ENCODE data around the gene PLEKHM3.

Gene PLEKHM3

DNA sequence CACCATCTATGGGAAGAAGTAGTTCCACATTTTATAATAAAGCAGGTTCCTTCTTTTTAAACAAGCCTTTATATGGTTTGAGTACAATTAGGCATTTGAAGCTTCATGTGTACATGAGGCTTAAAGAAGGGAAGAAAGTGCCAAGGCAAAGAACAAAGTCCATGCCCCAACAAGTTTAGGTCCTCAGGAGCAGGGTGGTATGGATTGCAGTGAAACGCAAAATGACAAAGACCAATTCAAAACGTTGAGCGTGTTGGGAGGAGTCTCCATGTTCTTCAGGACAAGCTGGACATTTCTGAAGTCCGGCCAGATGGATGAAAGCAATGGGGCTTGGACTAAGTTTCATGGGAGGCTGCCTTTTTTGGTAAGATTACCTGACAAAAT, 176.8 kb downstream of the PLEKHM3 start:
- in situ Hi-C loops (cut with MboI; ENCODE audit: low pct_unique_long_range_greater_than_20kb, low sequenced_read_pairs): no loop called here
- peak; percentile 9 for DNase-seq

DNA sequence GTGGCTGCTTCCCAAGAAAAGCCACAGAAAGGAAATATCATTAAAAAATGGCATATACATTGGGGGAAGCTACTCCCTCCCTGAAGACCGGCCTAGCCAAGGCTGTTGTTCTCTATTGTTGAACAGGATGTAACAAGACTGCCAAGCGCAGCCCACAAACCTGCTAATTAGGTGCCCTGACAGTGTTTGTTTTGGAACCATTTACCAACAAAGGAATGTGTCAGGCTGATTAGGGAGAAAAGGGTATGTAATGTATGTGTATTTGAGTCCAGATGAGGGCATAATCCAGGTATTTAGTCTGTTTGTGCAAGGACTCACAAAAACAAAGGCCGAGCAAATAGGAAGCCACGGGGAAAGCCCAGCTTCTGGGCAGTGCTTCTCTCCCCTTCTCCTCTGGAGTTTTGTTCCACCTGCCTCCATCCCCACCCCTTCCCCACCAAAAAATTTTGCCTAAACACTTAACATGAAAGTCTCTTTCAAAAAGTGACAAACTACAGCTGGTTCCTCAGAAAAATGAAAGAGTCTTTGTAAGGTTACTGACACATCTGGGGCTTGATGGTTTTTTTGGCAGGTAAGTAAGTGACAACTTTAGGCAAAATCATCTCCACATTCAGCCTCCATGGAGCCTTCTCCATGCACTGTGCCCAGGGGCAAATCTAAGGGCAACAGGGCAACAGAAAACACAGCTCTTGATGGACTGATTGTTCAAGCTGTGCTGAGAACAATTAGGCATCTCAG, 177.4 kb downstream of the PLEKHM3 start:
- in situ Hi-C loops (cut with MboI; ENCODE audit: low pct_unique_long_range_greater_than_20kb, low sequenced_read_pairs): no loop called here
- DNase-seq: peak; percentile 87

GRCh38 chr2:207847098-207847806, 178.1 kb downstream of the PLEKHM3 start:
- DNase-seq: no peak
- in situ Hi-C loops (cut with MboI; ENCODE audit: low pct_unique_long_range_greater_than_20kb, low sequenced_read_pairs): no loop called here

GRCh38 chr2:207845202-207845864, 180.0 kb downstream of the PLEKHM3 start:
- no peak for DNase-seq
- in situ Hi-C loops (cut with MboI; ENCODE audit: low pct_unique_long_range_greater_than_20kb, low sequenced_read_pairs): no loop called here

DNA sequence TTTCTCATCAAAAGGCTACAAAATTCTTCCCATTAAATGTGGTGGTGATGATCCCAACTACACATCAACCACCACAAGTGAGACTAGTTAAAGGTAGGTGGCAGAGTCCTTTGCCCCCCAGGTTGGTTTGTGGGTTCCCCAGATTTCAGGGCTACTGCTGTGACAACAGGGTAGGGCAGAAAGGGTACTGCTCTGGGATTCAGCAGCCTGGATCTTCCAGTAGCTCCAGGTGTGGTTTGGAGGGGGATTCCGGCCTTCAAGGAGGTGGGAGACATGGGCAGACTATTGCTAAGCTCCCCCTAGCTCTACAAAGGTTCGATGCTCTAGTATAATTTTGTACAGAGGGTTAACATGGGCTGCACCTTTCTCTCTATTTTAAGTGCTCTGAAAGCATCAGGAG, 180.7 kb downstream of the PLEKHM3 start:
- no peak for DNase-seq
- in situ Hi-C loops (cut with MboI; ENCODE audit: low pct_unique_long_range_greater_than_20kb, low sequenced_read_pairs): no loop called here

DNA sequence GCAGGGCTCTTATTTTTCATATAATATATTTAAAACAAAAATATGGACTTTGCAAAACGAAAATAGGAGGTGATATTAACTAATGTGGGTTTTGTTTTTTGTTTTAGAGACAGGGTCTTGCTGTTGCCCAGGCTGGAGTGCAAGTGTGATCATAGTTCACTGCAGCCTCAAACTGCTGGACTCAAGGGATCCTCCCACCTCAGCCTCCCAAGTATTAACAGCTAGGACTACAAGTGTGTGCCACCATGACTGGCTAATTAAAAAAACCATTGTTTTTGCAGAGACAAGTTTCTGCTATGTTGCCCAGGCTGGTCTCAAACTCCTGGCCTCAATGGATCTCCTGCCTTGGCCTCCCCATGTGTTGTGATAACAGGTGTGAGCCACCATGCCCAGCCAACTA, 185.2 kb downstream of the PLEKHM3 start:
- in situ Hi-C loops (cut with MboI; ENCODE audit: low pct_unique_long_range_greater_than_20kb, low sequenced_read_pairs): no loop called here
- DNase-seq: no peak

- no peak for DNase-seq
- in situ Hi-C loops (cut with MboI; ENCODE audit: low pct_unique_long_range_greater_than_20kb, low sequenced_read_pairs): no loop called here
Observed at GRCh38 chr2:207839575-207839974, 185.8 kb downstream of the PLEKHM3 start.

GRCh38 chr2:207839028-207839427, 186.3 kb downstream of the PLEKHM3 start:
- in situ Hi-C loops (cut with MboI; ENCODE audit: low pct_unique_long_range_greater_than_20kb, low sequenced_read_pairs): no loop called here

GRCh38 chr2:207836521-207837133, 188.7 kb downstream of the PLEKHM3 start:
- no peak for DNase-seq

More at GRCh38 chr2:207839028-207839427, 186.3 kb downstream of the PLEKHM3 start:
- DNase-seq: no peak

GRCh38 chr2:207835805-207836204, 189.5 kb downstream of the PLEKHM3 start:
- in situ Hi-C loops (cut with MboI; ENCODE audit: low pct_unique_long_range_greater_than_20kb, low sequenced_read_pairs): no loop called here
- no peak for DNase-seq

More at GRCh38 chr2:207836521-207837133, 188.7 kb downstream of the PLEKHM3 start:
- in situ Hi-C loops (cut with MboI; ENCODE audit: low pct_unique_long_range_greater_than_20kb, low sequenced_read_pairs): no loop called here

GRCh38 chr2:207833251-207833751, 192.0 kb downstream of the PLEKHM3 start:
- in situ Hi-C loops (cut with MboI; ENCODE audit: low pct_unique_long_range_greater_than_20kb, low sequenced_read_pairs): no loop called here
- DNase-seq: no peak

DNA sequence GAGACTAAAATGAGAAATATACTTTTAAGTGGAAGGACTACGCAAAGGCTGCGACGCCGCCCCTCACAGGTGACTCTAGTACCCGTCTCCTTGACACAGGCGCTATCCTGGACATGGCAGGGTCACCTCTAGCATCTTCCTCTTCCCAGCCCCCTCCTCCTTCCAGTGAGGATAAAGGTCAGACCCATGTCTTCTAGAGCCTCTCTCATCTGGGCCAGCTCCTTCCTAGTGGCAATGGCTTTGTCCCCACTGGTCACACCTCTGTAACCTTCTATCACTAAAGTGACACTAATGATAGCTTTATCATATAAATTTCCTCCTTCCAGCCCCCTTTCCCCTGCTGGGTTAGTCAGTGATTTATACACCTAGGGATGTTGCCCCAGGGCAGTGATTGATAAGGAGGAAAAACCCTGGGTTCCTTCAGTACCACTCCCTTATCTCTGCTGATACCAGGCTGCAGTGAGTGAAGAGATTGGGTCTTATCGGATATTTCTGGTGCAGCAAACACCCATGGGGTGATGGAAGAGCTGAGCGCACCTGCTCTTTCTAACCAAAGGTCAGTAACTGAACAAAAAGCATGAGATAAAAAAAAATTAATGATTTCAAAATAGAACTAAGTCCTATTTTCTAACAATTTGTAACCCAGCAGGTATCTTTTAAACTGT, 193.6 kb downstream of the PLEKHM3 start:
- in situ Hi-C loops (cut with MboI; ENCODE audit: low pct_unique_long_range_greater_than_20kb, low sequenced_read_pairs): no loop called here
- DNase-seq: no peak

DNA sequence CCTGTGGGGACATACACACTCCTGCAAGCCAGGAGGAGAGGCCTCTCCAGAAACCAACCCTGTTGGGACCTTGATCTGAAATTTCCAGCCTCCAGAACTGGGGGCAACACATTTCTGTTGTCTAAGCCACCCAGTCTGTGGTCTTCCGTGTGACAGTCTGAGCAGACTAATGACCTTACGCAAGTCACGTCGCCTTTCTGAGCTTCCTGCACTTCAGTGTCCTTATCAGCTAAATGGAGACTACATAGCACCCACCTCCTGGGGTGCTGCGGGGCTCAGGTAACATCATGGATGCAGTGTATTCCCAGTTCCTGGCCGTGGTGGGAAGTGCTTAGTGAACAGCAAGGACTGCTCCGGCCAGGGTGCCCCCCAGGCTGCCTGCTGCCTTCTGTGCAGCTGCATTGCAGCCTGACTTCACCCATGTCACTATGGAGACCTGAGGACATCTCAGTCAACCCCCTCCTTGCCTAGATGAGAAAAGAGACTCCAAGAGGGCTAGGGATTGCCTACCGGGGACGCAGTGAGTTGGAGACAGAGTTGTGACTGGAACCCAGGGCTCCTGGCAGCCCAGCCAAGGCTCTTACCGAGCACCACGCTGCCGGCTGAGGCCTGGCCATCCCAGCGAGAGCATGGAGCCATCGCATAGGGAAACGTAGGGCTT, 194.4 kb downstream of the PLEKHM3 start:
- no peak for DNase-seq
- in situ Hi-C loops (cut with MboI; ENCODE audit: low pct_unique_long_range_greater_than_20kb, low sequenced_read_pairs): no loop called here

GRCh38 chr2:207828361-207829057, 196.8 kb downstream of the PLEKHM3 start:
- DNase-seq: no peak
- in situ Hi-C loops (cut with MboI; ENCODE audit: low pct_unique_long_range_greater_than_20kb, low sequenced_read_pairs): no loop called here

- no peak for DNase-seq
- in situ Hi-C loops (cut with MboI; ENCODE audit: low pct_unique_long_range_greater_than_20kb, low sequenced_read_pairs): no loop called here
Observed at GRCh38 chr2:207825978-207826377, 199.3 kb downstream of the PLEKHM3 start.

- peak; percentile 17 for DNase-seq
- in situ Hi-C loops (cut with MboI; ENCODE audit: low pct_unique_long_range_greater_than_20kb, low sequenced_read_pairs): no loop called here
Observed at GRCh38 chr2:207825045-207825954, 200.0 kb downstream of the PLEKHM3 start.

DNA sequence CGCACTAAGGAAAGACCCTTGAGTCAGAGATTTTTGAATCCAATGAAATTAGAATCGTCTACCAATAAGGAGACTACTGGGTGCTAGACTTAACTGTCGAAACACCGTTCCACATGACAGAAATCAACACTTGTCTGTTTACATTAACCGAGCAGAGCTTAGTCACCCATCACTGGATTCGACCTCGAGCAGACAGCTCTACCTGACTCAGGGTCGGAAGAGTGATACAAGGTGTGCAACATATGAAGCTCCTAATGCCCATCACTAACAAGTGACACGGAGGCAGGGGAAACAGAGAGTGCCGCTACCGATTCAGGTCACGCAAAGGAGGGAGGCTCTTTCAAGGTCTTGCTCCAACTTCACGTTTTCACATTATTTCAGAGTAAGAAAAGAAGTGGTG, 201.5 kb downstream of the PLEKHM3 start:
- in situ Hi-C loops (cut with MboI; ENCODE audit: low pct_unique_long_range_greater_than_20kb, low sequenced_read_pairs): no loop called here
- DNase-seq: no peak

All from KBM-7 (cell line).